Measurements from ENCODE around the gene PTAFR. TPM values are rescaled to one million over a fixed set of nuclear protein-coding genes. Genes with fewer than 3 reads are reported as not detected.
A peak's percentile ranks its signal among the peaks of the same experiment; 100 is the strongest.

Gene PTAFR
- polyA plus RNA-seq, 1 donor, result 2.7 TPM

- H3K4me1 ChIP-seq (ENCODE audit: control insufficient read depth, insufficient read depth, low read length), result peaks cover 7% of the 10 kb centered on the region
- peak in 1 of 2 donors; percentile 44 for DNase-seq
- H3K4me3 ChIP-seq (ENCODE audit: low read length), result no peak overlapping the region
- H3K27me3 ChIP-seq (ENCODE audit: control insufficient read depth, insufficient read depth, low read length), result no peaks in the 10 kb centered on the region
- no peaks in the 10 kb centered on the region for H3K36me3 ChIP-seq (ENCODE audit: control insufficient read depth, insufficient read depth, low read length)
- H3K27ac ChIP-seq (ENCODE audit: low read length), result no peak overlapping the region
- no peaks in the 10 kb centered on the region for H3K9me3 ChIP-seq (ENCODE audit: control insufficient read depth, low read depth, low read length)
- WGBS (ENCODE audit: insufficient coverage, low lambda C conversion rate), result no CpG with 5 or more reads among the region's 1 CpG
These were observed 74.3 kb downstream of the PTAFR start for GRCh38 chr1:28102189-28102588.

GRCh38 chr1:28099050-28099769, 77.3 kb downstream of the PTAFR start:
- WGBS (ENCODE audit: insufficient coverage, low lambda C conversion rate), result 83% methylated on average over 1 of the region's 5 CpGs
- H3K4me3 ChIP-seq (ENCODE audit: low read length), result no peak overlapping the region
- H3K27me3 ChIP-seq (ENCODE audit: control insufficient read depth, insufficient read depth, low read length), result no peaks in the 10 kb centered on the region
- DNase-seq, result peak in 1 of 2 donors; percentile 53
- no peaks in the 10 kb centered on the region for H3K36me3 ChIP-seq (ENCODE audit: control insufficient read depth, insufficient read depth, low read length)
- peaks cover 3% of the 10 kb centered on the region for H3K4me1 ChIP-seq (ENCODE audit: control insufficient read depth, insufficient read depth, low read length)
- no peaks in the 10 kb centered on the region for H3K9me3 ChIP-seq (ENCODE audit: control insufficient read depth, low read depth, low read length)
- no peak overlapping the region for H3K27ac ChIP-seq (ENCODE audit: low read length)

Other genes starting within 250 kb of the PTAFR start
- gene SMPDL3B, start 241.7 kb downstream of the PTAFR start, polyA plus RNA-seq, result 17.0 TPM
- 7.8 TPM for gene XKR8, start 216.7 kb downstream of the PTAFR start, polyA plus RNA-seq
- gene EYA3, start 88.1 kb downstream of the PTAFR start, polyA plus RNA-seq, result 16.7 TPM
- gene DNAJC8, start 56.3 kb upstream of the PTAFR start, polyA plus RNA-seq, result 104 TPM
- gene ATP5IF1, start 59.4 kb upstream of the PTAFR start, polyA plus RNA-seq, result 354 TPM
- 30.4 TPM for gene SESN2, start 82.8 kb upstream of the PTAFR start, polyA plus RNA-seq
- gene MED18, start 152.3 kb upstream of the PTAFR start, polyA plus RNA-seq, result 24.5 TPM
- gene PHACTR4, start 193.1 kb upstream of the PTAFR start, polyA plus RNA-seq, result 38.0 TPM

All from large intestine (tissue), 3 donors.